WTC11 (cell line): ENCODE measurements around the gene CEMIP. TPM values are rescaled to one million over a fixed set of nuclear protein-coding genes. Genes with fewer than 3 reads are reported as not detected.

ENCODE experiments used
- ATAC-seq: fragments of 200-7000 bp; cut with Tn5 transposase; 2 replicates; pipeline ENCODE4 v1.10.0; 2021; ENCODE audit warnings: mild to moderate bottlenecking, moderate library complexity
- CTCF ChIA-PET: fragments of 300-600 bp; sonication (Branson Sonifier 250); formaldehyde crosslinking; loops from one replicate; lab custom pipeline; 2021; ENCODE audit warnings: antibody characterized with exemption; lab: Charles Lee
- POLR2A ChIA-PET: fragments of 350-600 bp; sonication (Branson Sonifier 250); formaldehyde crosslinking; loops from one replicate; lab custom pipeline; 2021; ENCODE audit warnings: antibody characterized with exemption; lab: Charles Lee
- DNase-seq: peaks from one replicate; pipeline ENCODE4 v3.0.0; 2021; ENCODE audit warnings: low spot score
- H3K27ac Mint-ChIP-seq: 2 replicates; pipeline ENCODE4 v1.8.0; 2021; ENCODE audit warnings: mixed read lengths
- H3K27me3 Mint-ChIP-seq: 2 replicates; pipeline ENCODE4 v1.8.0; 2021; ENCODE audit warnings: low read depth, mild to moderate bottlenecking, moderate library complexity, mixed read lengths
- H3K36me3 Mint-ChIP-seq: 2 replicates; pipeline ENCODE4 v1.8.0; 2021; ENCODE audit warnings: mixed read lengths
- H3K4me1 Mint-ChIP-seq: 2 replicates; pipeline ENCODE4 v1.8.0; 2022; ENCODE audit warnings: mixed read lengths
- H3K4me3 Mint-ChIP-seq: 2 replicates; pipeline ENCODE4 v1.8.0; 2021; ENCODE audit warnings: mild to moderate bottlenecking, moderate library complexity, mixed read lengths
- H3K9me3 Mint-ChIP-seq: 2 replicates; pipeline ENCODE4 v1.8.0; 2021; ENCODE audit warnings: mixed read lengths
- CREB1 ChIP-seq: sonication (generic); formaldehyde crosslinking; IDR thresholded peaks from 2 replicates; pipeline ENCODE4 v1.8.0; 2023; ENCODE audit warnings: mild to moderate bottlenecking, missing genetic modification reagents
- EMX1 ChIP-seq: fragments of 250-450 bp; sonication (Bioruptor Pico); IDR thresholded peaks from 2 replicates; pipeline ENCODE4 v1.8.0; 2021; ENCODE audit warnings: mild to moderate bottlenecking
- FOXJ3 ChIP-seq: sonication (generic); formaldehyde crosslinking; IDR thresholded peaks from 2 replicates; pipeline ENCODE4 v1.9.0; 2021; ENCODE audit warnings: missing genetic modification reagents, mild to moderate bottlenecking, borderline replicate concordance
- FOXK1 ChIP-seq: sonication (generic); formaldehyde crosslinking; IDR thresholded peaks from 2 replicates; pipeline ENCODE4 v1.8.0; 2022; ENCODE audit warnings: mild to moderate bottlenecking, moderate library complexity, missing genetic modification reagents
- MYBL2 ChIP-seq: sonication (generic); formaldehyde crosslinking; IDR thresholded peaks from 2 replicates; pipeline ENCODE4 v1.8.1; 2023; ENCODE audit warnings: mild to moderate bottlenecking, moderate library complexity, missing genetic modification reagents
- NR2C2 ChIP-seq: sonication (generic); formaldehyde crosslinking; IDR thresholded peaks from 2 replicates; pipeline ENCODE4 v1.8.0; 2022; ENCODE audit warnings: mild to moderate bottlenecking, missing genetic modification reagents
- SOX15 ChIP-seq: fragments of 250-450 bp; sonication (Bioruptor Pico); IDR thresholded peaks from 2 replicates; pipeline ENCODE4 v1.9.0; 2021; ENCODE audit warnings: mild to moderate bottlenecking
- TEAD4 ChIP-seq: sonication (generic); formaldehyde crosslinking; IDR thresholded peaks from 2 replicates; pipeline ENCODE4 v1.8.0; 2022; ENCODE audit warnings: mild to moderate bottlenecking, missing genetic modification reagents
- TP53 ChIP-seq: sonication (generic); formaldehyde crosslinking; IDR thresholded peaks from 2 replicates; pipeline ENCODE4 v1.8.1; 2023; ENCODE audit warnings: mild to moderate bottlenecking, missing genetic modification reagents
- ZBTB21 ChIP-seq: sonication (generic); formaldehyde crosslinking; IDR thresholded peaks from 2 replicates; pipeline ENCODE4 v1.8.1; 2023; ENCODE audit warnings: mild to moderate bottlenecking, missing genetic modification reagents, borderline replicate concordance
- ZNF138 ChIP-seq: sonication (generic); formaldehyde crosslinking; conservative IDR thresholded peaks from 2 replicates; pipeline ENCODE4 v1.8.1; 2022; ENCODE audit warnings: mild to moderate bottlenecking, moderate library complexity, missing genetic modification reagents
- ZNF317 ChIP-seq: sonication (generic); formaldehyde crosslinking; IDR thresholded peaks from 2 replicates; pipeline ENCODE4 v1.8.1; 2023; ENCODE audit warnings: low read depth, mild to moderate bottlenecking, moderate library complexity, missing genetic modification reagents, borderline replicate concordance
- ZNF416 ChIP-seq: fragments of 250-450 bp; sonication (Bioruptor Pico); IDR thresholded peaks from 2 replicates; pipeline ENCODE4 v1.9.0; 2021; ENCODE audit warnings: mild to moderate bottlenecking, inconsistent platforms
- total RNA-seq: library from RNA; stranded (reverse); gene quantifications from 3 replicates; pipeline ENCODE4 v1.2.3, GENCODE V29; 2021
- TF ChIP-seq, protein P1 (sequence below): sonication (generic); formaldehyde crosslinking; IDR thresholded peaks from 2 replicates; pipeline ENCODE4 v1.8.1; 2023; ENCODE audit warnings: mild to moderate bottlenecking, missing genetic modification reagents, borderline replicate concordance
- TF ChIP-seq, protein P2 (sequence below): sonication (generic); formaldehyde crosslinking; IDR thresholded peaks from 2 replicates; pipeline ENCODE4 v1.8.0; 2022; ENCODE audit warnings: mild to moderate bottlenecking, missing genetic modification reagents
- TF ChIP-seq, protein P3 (sequence below): sonication (generic); formaldehyde crosslinking; IDR thresholded peaks from 2 replicates; pipeline ENCODE4 v1.8.1; 2022; ENCODE audit warnings: mild to moderate bottlenecking, missing genetic modification reagents, moderate library complexity, borderline replicate concordance
- TF ChIP-seq, protein P4 (sequence below): sonication (generic); formaldehyde crosslinking; IDR thresholded peaks from 2 replicates; pipeline ENCODE4 v1.8.0; 2022; ENCODE audit warnings: missing genetic modification reagents

The CEMIP gene
- total RNA-seq, 1 experiment from 2014 or later, result 0.87 TPM

DNA sequence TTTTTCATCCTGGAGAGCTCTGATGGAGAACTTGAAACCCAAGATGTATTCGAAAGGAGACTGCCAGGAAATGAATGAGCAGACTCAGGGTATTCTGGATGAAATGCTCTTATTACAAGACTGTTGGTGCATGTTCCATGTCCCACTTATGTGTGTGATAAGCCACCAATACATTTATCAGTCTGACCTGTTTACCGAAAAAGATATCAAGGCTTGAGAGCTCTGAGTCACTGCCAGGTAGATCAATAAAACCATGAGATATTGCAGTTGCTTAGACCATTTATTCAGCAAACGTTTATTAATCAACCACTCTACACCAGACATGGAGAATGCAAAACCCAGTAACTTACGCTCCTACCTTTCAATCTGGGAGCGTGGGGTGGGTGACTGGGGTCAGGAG, 17.2 kb downstream of the CEMIP start (continued):
- TF ChIP-seq FOXK1 (CRISPR knock-in tag) (no peak), MYBL2 (CRISPR knock-in tag) (no peak), ZNF138 (CRISPR knock-in tag) (no peak), ZNF317 (CRISPR knock-in tag) (no peak), ZNF416 (CRISPR knock-in tag) (no peak), EMX1 (CRISPR knock-in tag) (no peak), FOXJ3 (CRISPR knock-in tag) (no peak), SOX15 (CRISPR knock-in tag) (no peak)
- TF ChIP-seq, protein P1, sequence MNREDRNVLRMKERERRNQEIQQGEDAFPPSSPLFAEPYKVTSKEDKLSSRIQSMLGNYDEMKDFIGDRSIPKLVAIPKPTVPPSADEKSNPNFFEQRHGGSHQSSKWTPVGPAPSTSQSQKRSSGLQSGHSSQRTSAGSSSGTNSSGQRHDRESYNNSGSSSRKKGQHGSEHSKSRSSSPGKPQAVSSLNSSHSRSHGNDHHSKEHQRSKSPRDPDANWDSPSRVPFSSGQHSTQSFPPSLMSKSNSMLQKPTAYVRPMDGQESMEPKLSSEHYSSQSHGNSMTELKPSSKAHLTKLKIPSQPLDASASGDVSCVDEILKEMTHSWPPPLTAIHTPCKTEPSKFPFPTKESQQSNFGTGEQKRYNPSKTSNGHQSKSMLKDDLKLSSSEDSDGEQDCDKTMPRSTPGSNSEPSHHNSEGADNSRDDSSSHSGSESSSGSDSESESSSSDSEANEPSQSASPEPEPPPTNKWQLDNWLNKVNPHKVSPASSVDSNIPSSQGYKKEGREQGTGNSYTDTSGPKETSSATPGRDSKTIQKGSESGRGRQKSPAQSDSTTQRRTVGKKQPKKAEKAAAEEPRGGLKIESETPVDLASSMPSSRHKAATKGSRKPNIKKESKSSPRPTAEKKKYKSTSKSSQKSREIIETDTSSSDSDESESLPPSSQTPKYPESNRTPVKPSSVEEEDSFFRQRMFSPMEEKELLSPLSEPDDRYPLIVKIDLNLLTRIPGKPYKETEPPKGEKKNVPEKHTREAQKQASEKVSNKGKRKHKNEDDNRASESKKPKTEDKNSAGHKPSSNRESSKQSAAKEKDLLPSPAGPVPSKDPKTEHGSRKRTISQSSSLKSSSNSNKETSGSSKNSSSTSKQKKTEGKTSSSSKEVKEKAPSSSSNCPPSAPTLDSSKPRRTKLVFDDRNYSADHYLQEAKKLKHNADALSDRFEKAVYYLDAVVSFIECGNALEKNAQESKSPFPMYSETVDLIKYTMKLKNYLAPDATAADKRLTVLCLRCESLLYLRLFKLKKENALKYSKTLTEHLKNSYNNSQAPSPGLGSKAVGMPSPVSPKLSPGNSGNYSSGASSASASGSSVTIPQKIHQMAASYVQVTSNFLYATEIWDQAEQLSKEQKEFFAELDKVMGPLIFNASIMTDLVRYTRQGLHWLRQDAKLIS, result no peak

DNA sequence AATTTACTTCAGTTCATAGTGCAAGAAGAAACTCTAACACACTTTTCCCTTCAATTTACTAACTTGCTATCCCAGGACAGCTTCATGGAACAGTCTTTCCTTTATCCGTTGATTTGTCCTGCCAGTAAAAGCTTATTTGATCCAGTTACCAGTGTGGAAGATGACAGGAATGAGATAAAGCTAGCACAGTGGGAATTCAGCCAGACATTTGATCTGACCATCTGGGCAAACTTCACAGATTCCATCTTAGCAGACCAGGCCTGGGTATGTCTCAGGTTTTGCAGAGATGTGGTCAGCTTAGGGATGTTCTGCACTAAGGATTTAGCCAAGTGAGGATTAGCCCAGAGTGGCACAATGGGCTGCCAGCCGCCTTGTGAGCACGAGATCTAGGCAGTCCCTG, 19.7 kb downstream of the CEMIP start:
- ChIA-PET POLR2A (no interaction called here), CTCF (interaction anchor here (1.2 to 1.7 kb wide), 2 partner anchors 19 to 58 kb away, joined by 4 to 8 read pairs; partner anchors contain the start of gene CEMIP)
- no peaks in the 10 kb centered on the region for H3K9me3 Mint-ChIP-seq
- no peak overlapping the region for H3K4me3 Mint-ChIP-seq
- ATAC-seq (no peak), DNase-seq (no peak)
- H3K36me3 Mint-ChIP-seq, result no peaks in the 10 kb centered on the region
- peaks cover 5% of the 10 kb centered on the region for H3K27me3 Mint-ChIP-seq
- no peaks in the 10 kb centered on the region for H3K4me1 Mint-ChIP-seq
- no peak for TF ChIP-seq NR2C2 (CRISPR knock-in tag)
- no peak for TF ChIP-seq TP53 (CRISPR knock-in tag)
- TF ChIP-seq TEAD4 (CRISPR knock-in tag), result no peak
- no peak for TF ChIP-seq CREB1 (CRISPR knock-in tag)
- TF ChIP-seq, protein P2, sequence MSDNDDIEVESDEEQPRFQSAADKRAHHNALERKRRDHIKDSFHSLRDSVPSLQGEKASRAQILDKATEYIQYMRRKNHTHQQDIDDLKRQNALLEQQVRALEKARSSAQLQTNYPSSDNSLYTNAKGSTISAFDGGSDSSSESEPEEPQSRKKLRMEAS, result no peak
- no peak overlapping the region for H3K27ac Mint-ChIP-seq

DNA sequence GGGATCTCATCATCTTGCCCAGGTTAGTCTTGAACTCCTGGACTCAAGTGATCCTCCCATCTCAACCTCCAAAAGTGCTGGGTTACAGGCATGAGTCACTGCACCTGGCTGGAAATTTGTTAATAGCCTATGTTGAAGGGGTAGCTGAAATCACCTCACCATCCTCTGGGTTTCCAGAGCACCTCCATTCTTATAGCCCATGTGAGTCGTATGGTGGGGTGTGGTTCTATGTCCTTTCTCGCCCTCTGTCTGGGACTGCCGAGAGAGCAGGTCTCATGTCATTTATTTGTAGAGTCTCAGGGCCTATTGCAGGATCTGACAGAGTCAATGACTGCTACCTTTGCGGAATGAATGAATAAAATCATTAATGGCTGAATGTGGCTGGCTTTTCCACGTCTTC, 20.9 kb downstream of the CEMIP start:
- no peak for DNase-seq
- H3K27me3 Mint-ChIP-seq, result peaks cover 15% of the 10 kb centered on the region
- no peaks in the 10 kb centered on the region for H3K36me3 Mint-ChIP-seq
- ChIA-PET POLR2A (no interaction called here), CTCF (interaction anchor here (1.7 kb wide), 1 partner anchor 20 kb away, joined by 8 read pairs; the partner anchor contains the start of gene CEMIP)
- peaks cover 7% of the 10 kb centered on the region for H3K4me1 Mint-ChIP-seq
- H3K9me3 Mint-ChIP-seq, result no peaks in the 10 kb centered on the region
- no peak overlapping the region for H3K4me3 Mint-ChIP-seq
- no peak overlapping the region for H3K27ac Mint-ChIP-seq
- peak; percentile 52 for ATAC-seq
- TF ChIP-seq, protein P3, sequence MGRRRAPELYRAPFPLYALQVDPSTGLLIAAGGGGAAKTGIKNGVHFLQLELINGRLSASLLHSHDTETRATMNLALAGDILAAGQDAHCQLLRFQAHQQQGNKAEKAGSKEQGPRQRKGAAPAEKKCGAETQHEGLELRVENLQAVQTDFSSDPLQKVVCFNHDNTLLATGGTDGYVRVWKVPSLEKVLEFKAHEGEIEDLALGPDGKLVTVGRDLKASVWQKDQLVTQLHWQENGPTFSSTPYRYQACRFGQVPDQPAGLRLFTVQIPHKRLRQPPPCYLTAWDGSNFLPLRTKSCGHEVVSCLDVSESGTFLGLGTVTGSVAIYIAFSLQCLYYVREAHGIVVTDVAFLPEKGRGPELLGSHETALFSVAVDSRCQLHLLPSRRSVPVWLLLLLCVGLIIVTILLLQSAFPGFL (CRISPR knock-in tag), result no peak
- no peak for TF ChIP-seq ZBTB21 (CRISPR knock-in tag)
- TF ChIP-seq, protein P2, result no peak
- TF ChIP-seq, protein P4, sequence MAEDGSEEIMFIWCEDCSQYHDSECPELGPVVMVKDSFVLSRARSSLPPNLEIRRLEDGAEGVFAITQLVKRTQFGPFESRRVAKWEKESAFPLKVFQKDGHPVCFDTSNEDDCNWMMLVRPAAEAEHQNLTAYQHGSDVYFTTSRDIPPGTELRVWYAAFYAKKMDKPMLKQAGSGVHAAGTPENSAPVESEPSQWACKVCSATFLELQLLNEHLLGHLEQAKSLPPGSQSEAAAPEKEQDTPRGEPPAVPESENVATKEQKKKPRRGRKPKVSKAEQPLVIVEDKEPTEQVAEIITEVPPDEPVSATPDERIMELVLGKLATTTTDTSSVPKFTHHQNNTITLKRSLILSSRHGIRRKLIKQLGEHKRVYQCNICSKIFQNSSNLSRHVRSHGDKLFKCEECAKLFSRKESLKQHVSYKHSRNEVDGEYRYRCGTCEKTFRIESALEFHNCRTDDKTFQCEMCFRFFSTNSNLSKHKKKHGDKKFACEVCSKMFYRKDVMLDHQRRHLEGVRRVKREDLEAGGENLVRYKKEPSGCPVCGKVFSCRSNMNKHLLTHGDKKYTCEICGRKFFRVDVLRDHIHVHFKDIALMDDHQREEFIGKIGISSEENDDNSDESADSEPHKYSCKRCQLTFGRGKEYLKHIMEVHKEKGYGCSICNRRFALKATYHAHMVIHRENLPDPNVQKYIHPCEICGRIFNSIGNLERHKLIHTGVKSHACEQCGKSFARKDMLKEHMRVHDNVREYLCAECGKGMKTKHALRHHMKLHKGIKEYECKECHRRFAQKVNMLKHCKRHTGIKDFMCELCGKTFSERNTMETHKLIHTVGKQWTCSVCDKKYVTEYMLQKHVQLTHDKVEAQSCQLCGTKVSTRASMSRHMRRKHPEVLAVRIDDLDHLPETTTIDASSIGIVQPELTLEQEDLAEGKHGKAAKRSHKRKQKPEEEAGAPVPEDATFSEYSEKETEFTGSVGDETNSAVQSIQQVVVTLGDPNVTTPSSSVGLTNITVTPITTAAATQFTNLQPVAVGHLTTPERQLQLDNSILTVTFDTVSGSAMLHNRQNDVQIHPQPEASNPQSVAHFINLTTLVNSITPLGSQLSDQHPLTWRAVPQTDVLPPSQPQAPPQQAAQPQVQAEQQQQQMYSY (CRISPR knock-in tag), result no peak
